Measurements from ENCODE around the gene ZNF608. TPM values are rescaled to one million over a fixed set of nuclear protein-coding genes. Genes with fewer than 3 reads are reported as not detected.

The ZNF608 gene
- total and polyA plus RNA-seq, 4 donors: 1.4 to 7.6 (median 3.2) TPM

DNA sequence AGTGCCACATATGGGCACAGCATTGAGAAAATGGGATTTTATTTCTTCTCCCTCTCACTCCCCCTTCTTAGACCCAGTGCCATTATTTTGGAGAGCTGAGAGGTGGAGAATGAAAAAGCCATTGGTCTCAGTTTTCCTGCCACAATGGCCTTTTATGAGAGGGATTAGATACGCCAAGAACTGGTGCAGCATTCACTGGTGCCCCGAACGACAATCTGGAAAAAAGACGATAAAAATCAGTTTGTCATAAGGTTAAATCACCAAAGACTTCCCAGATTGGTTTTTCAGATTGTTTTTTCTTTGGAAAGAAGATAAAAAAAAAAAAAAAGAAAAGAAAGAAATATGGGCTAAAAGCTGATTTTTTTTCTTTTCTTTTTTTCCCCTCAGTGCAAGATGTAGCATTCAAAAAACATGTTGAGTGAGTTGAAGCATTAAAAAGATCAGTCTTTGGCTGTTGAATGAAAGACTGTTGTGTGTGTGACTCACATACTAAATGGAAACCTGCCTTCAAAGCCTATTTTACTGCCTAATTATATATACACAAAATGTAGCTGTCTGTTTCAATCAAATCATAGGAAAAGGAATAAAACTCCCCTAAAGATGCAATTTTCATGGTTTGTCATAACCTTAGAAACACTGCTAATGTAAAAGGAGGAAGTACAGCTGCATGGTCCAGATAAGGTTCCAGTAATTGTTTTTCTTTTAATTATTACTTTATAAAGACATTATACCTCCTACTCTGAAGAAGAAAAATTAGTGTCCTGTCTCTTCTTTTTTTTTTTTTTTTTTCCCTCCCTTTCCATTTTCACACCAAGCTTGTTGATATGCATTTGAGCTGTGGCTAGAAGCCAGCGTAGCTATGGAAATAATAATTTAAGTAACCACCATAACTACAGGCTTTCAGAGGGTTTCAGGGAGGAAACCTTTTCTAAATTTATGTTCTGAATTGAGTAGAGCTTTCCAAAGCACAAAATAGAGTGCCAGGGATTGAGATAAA, 27.2 kb upstream of the ZNF608 start (continued):
- TF ChIP-seq REST (IDR thresholded peaks at IDR 0.05) (no peak), ZBTB33 (IDR thresholded peaks at IDR 0.05) (no peak), YY1 (IDR thresholded peaks at IDR 0.05) (no peak), NR2F2 (IDR thresholded peaks at IDR 0.05) (no peak), JUND (IDR thresholded peaks at IDR 0.05) (no peak)

DNA sequence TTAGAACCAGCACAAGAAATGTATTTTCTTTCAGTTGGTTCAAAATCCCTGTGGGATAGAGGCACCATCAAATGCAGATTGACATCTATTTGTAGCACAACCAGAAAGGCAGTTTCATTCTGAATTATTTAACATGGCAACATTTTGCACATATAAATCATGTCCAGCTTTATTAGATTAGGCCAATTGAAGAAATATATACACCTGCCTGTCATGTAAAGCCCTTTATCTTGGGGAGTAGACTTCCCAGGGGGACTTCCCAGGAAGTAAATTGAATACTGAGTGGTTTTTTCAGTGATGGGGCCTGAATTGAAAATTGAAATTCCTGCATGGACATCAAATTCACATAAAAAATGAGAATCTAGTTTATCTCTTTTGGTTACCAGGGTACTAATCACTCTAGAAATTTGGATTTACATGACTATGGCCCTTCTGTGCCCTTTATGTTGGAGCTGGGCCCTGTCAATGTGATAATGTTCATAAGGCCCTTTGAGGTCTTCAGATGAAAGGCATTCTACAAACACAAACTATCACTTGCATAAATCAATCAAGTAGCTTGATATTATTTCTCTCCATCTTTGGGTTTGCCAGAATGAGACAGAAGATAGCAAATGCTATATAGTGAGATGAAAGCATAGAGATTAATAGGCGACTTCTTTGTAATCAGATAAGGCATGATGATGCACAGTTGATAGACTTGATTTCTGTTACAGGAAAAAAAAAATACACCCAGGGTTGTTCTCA, 26.2 kb upstream of the ZNF608 start:
- no peak for TF ChIP-seq RXRA (IDR thresholded peaks at IDR 0.05)
- TF ChIP-seq REST (IDR thresholded peaks at IDR 0.05): no peak
- no peak for TF ChIP-seq SP1 (IDR thresholded peaks at IDR 0.05)
- no peaks in the 10 kb centered on the region for H3K36me3 ChIP-seq (ENCODE audit: control insufficient read depth in 4 of 4, insufficient read depth in 3 of 4, low read depth in 1 of 4, low read length in 3 of 4)
- no peak overlapping the region for H3K9ac ChIP-seq (ENCODE audit: low read depth in 1 of 2, low read length in 2 of 2)
- no peaks in the 10 kb centered on the region for H3K4me1 ChIP-seq (ENCODE audit: control insufficient read depth in 4 of 4, insufficient read depth in 4 of 4, low read length in 3 of 4)
- H3K27me3 ChIP-seq (ENCODE audit: control insufficient read depth in 4 of 4, insufficient read depth in 4 of 4, low read length in 3 of 4): no peaks in the 10 kb centered on the region
- no peak overlapping the region for H3K4me3 ChIP-seq (ENCODE audit: low read depth in 1 of 3, low read length in 3 of 3)
- no peak for DNase-seq (ENCODE audit: low spot score)
- 97% methylated on average over 1 of the region's 1 CpG for WGBS
- no peak overlapping the region for H3K27ac ChIP-seq (ENCODE audit: low read depth in 1 of 2, low read length in 2 of 2)
- H3K9me3 ChIP-seq (ENCODE audit: control insufficient read depth in 4 of 4, low read length in 3 of 4): no peaks in the 10 kb centered on the region

Measured in liver (tissue), 9 donors.